ENCODE measurements around the gene RDH13.
"Not testable (repeated sequence)": the region's sequence is repeated elsewhere in the genome, so short reads cannot be mapped to it uniquely, and the experiment has no call there.

RDH13 gene

DNA sequence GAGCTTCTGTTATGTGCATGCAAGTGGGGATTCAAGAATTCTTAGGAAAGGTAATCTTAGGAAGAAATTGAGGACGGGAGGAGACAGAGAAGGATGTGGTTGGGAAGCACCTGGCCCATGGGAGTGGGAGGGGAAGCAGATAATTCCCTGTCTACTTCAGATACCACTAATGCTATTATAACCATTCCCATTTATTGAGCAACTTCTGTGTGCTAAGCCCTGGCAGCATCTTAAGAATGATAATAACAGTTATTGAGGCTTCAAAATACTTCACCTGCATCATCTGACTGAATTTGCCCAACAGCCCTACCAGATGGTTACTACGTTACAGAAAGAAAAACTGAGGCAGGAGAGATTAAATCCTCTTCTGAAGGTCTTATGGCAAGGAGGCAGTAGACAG lies 14.2 kb upstream of the RDH13 start:
- DNase-seq (ENCODE audit: low read depth in 2 of 2, low spot score in 1 of 2) = no peak

GRCh38 chr19:55076321-55076720 lies 13.4 kb upstream of the RDH13 start:
- no peak for DNase-seq (ENCODE audit: low read depth in 2 of 2, low spot score in 1 of 2)

GRCh38 chr19:55075371-55075998 lies 12.5 kb upstream of the RDH13 start, which contains the start of gene EPS8L1:
EPS8L1 (plus strand) TSS chr19:55075869; CDS start chr19:55076445, 576 bp downstream.
- no peak for DNase-seq (ENCODE audit: low read depth in 2 of 2, low spot score in 1 of 2)

GRCh38 chr19:55071913-55072312 lies 9.0 kb upstream of the RDH13 start:
- DNase-seq (ENCODE audit: low read depth in 2 of 2, low spot score in 1 of 2) = no peak

DNA sequence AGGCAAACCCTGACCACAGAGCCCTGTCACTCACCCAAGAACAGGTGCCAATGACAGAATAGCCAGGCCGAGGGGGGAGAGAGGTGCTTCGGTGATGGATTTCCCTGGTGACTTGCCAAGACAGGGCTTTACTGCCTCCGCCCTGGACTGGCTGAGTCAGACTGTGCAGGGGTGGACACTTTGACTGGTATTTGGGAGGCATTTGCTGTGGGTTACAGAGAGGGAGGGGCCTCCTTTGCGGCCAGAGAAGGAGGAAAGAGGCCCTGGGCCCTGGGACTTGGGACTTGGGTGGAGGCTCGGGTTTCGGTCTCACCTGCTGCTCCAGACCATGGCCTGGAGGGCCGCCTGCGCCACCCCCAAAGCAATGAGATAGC lies 8.2 kb upstream of the RDH13 start:
- DNase-seq (ENCODE audit: low read depth in 2 of 2, low spot score in 1 of 2) = no peak

DNA sequence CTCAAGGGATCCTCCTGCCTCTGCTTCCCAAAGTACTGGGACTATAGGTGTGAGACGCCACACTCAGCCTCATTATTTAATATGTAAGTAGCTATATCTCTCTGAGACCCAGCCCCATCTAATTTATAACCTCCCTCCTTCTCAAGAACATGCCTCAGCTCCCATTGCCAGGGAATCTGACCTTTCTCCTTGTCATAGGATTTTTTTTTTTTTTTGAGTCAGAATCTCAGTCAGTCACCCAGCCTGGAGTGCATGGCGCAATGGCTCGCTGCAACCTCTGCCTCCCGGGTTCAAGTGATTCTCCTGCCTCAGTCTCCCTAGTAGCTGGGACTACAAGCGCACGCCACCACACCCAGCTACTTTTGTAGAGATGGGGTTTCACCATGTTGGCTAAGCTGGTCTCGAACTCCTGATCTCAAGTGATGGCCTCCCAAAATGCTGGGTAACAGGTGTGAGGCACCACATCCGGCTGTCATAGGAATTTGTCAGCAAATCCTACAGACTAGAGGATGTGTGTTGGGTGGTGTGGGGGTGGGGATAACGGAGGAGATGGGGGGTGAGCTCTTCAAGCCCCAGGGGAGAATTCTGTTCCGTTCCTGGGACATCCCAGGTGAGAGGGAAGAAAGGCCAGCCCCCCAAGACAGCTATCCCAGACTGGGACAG lies 7.6 kb upstream of the RDH13 start:
- DNase-seq (ENCODE audit: low read depth in 2 of 2, low spot score in 1 of 2) = no peak

- no peak for DNase-seq (ENCODE audit: low read depth in 2 of 2, low spot score in 1 of 2)
These were observed 6.9 kb upstream of the RDH13 start for GRCh38 chr19:55069865-55070197.

- no peak for DNase-seq (ENCODE audit: low read depth in 2 of 2, low spot score in 1 of 2)
These were observed 6.3 kb upstream of the RDH13 start for GRCh38 chr19:55068950-55069864.

GRCh38 chr19:55067869-55068268 lies 4.9 kb upstream of the RDH13 start:
- no peak for DNase-seq (ENCODE audit: low read depth in 2 of 2, low spot score in 1 of 2)

DNA sequence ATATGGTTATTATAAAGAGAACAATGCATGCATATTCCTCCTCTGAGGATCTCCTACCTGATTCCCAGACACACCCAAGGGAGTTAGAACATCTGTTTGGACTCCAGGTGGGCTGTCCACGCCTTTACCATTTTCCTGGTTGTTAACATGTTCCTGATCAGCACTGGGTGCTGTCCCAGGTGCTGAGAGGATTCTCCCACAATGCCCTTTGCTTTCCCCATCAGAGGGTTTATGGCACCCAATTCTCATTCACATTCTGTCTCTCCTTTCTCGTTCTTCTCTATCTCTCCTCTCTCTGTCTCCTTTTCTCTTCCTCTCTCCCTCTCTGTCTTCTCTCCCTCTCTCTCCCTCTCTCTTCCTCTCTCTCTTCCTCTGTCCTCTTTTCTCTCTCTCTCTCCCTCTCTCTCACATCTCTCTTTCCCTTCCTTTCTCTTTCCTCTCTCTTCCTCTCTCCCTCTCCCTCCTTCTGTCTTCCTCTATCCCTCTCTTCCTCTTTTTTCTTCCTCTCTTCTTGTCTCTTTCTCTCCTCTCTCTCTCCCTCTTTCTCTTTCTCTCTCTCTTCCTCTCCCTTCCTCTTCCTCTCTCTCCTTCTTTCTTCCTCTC lies 3.3 kb upstream of the RDH13 start:
- DNase-seq (ENCODE audit: low read depth in 2 of 2, low spot score in 1 of 2) = no peak

GRCh38 chr19:55065516-55065915 lies 2.6 kb upstream of the RDH13 start:
- DNase-seq (ENCODE audit: low read depth in 2 of 2, low spot score in 1 of 2) = not testable (repeated sequence)

DNA sequence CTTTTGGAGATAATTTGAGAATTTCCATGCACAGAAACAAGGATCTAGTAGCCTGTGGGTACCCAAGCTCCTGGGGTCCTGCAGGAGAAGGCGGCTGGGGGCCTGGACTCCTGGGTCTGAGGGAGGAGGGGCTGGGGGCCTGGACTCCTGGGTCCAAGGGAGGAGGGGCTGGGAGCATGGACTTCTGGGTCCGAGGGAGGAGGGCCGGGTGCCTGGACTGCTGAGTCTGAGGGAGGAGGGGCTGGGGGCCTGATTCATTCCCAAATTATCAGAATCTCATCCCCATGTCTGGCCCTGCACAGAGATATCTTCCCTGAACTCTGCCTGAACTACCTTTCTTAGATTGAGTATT lies 520 bp upstream of the RDH13 start:
- DNase-seq (ENCODE audit: low read depth in 2 of 2, low spot score in 1 of 2) = no peak

- DNase-seq (ENCODE audit: low read depth in 2 of 2, low spot score in 1 of 2) = not testable (repeated sequence)
These were observed 2.7 kb downstream of the RDH13 start for GRCh38 chr19:55060287-55060686.

DNA sequence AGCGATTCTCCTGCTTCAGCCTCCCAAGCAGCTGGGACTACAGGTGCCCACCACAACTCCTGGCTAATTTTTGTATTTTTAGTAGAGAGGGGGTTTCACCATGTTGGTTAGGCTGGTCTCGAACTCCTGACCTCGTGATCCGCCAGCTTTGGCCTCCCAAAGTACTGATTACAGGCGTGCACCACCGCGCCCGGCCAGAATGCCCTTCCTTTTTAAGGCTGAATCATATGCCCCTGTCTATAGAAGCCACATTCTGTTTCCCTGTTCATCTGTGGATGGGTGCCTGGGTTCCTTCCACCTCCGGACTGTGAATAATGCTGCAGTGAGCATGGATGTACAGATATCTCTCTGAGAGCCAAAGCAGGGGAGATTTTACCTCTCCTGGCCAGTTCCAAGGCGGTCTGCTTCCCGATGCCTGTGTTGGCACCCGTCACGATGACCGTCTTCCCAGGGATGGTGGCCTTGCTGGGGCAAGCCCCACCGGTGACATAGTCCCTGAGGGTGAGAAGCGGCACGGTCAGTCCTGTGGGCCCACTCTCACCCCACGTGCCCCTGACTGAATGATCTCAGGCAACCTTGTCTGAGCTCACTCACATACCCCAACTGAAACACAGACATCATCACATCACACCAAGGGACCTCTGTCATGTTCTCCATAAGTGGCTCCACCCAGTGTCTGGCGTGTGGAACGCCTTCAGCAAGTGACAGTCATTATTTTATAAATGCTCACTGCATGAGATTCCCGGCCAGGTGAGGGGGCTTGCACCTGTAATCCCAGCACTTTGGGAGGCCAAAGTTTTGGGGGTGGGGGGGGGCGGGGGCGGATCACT lies 4.0 kb downstream of the RDH13 start:
- no peak for DNase-seq (ENCODE audit: low read depth in 2 of 2, low spot score in 1 of 2)

- DNase-seq (ENCODE audit: low read depth in 2 of 2, low spot score in 1 of 2) = no peak
These were observed 6.1 kb downstream of the RDH13 start for GRCh38 chr19:55056827-55057226.

- DNase-seq (ENCODE audit: low read depth in 2 of 2, low spot score in 1 of 2) = no peak
These were observed 9.2 kb downstream of the RDH13 start for GRCh38 chr19:55053735-55054134.

DNA sequence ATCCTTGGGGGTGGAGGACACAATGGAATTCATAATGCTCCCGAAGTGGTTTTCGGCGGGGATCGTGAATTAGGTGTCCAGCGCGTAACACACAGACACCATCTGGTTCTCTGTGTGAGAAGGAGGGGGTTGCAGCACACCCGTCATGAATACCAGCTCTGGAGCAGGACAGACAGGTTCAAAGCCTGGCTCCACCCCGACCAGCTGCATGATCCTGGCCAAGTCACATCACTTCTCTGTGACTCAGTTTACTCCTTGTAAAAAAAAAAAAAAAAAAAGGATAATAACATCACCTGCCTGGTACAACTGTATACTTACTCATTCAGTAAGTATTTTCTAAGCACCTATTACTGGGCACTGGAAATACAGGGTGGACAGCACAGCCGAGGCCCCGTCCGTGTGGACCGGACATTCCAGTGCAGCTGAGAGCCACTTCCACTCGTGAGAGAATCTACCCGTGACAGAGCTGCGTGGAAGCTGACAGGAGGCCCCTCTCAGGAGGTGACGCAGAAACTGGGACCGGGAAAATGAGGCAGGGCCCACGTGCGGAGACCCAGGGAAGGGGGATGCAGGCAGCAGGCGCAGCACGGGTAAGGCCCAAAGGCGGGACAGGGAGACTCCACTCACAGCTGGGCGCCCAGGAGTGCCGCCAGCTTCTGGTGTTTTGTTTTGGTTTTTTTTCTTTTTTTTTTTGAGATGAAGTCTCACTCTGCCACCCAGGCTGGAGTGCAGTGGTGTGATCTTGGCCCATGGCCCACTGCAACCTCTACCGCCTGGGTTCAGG lies 12.0 kb downstream of the RDH13 start:
- no peak for DNase-seq (ENCODE audit: low read depth in 2 of 2, low spot score in 1 of 2)

DNA sequence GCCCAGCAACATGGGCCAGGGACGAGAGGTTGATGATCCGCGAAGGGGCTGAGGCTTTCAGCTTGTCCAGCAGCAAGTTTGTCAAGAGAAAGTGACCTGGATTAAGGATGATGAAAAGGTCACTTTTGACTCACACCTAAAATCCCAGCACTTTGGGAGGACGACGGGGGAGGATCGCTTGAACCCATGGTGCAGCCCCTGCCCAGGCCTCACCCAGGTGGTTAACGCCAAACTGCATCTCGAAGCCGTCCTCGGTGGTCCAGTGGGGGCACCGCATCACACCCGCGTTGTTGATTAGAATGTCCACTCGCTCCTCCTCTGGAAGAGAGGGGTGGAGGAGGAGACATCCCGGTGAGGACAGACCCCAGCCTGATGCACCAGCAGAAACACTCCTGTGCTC lies 14.5 kb downstream of the RDH13 start:
- no peak for DNase-seq (ENCODE audit: low read depth in 2 of 2, low spot score in 1 of 2)

GRCh38 chr19:55047951-55048350 lies 15.0 kb downstream of the RDH13 start:
- no peak for DNase-seq (ENCODE audit: low read depth in 2 of 2, low spot score in 1 of 2)

GRCh38 chr19:55046975-55047622 lies 15.8 kb downstream of the RDH13 start:
- DNase-seq (ENCODE audit: low read depth in 2 of 2, low spot score in 1 of 2) = no peak

All from stimulated activated CD8-positive, alpha-beta memory T cell treated with anti-CD3 and anti-CD28 coated beads, Interleukin-4, amount 100 ng/mL, for 4 hours (primary cell).